A673 (cell line): ENCODE data around the gene BCL2.

Experiments
- CTCF ChIP-seq: fragments of 300-800, 200-600 bp; sonication (generic); conservative IDR thresholded peaks from 2 replicates; pipeline ENCODE4 v1.5.1; 2017; ENCODE audit warnings: low read depth, mild to moderate bottlenecking, antibody characterized with exemption, low read length, moderate library complexity, mixed read lengths
- EZH2 ChIP-seq: fragments of 200-600 bp; sonication (generic); IDR thresholded peaks from 2 replicates; pipeline ENCODE4 v1.6.1; 2017; ENCODE audit warnings: borderline replicate concordance, low read depth, mild to moderate bottlenecking, mixed read lengths, antibody characterized with exemption, low read length; ENCODE audit not compliant: poor library complexity, severe bottlenecking

- TF ChIP-seq CTCF (no peak), EZH2 (no peak)
These were observed 169.2 kb downstream of the BCL2 start for GRCh38 chr18:63150326-63150725.
